OCI-LY1 (cell line): ENCODE data around the gene TK1.

Experiments used
- CTCF ChIP-seq: fragments of 200-600 bp; sonication (generic), shearing (Covaris generic); IDR thresholded peaks from 2 replicates; pipeline ENCODE4 v1.5.1; 2017; ENCODE audit warnings: mild to moderate bottlenecking, antibody characterized with exemption, low read length, moderate library complexity, mixed read lengths
- EZH2 ChIP-seq: fragments of 200-600 bp; sonication (generic), shearing (Covaris generic); IDR thresholded peaks from 2 replicates; pipeline ENCODE4 v1.8.0; 2017; ENCODE audit warnings: borderline replicate concordance, mixed run types, mild to moderate bottlenecking, antibody characterized with exemption, low read length, moderate library complexity, mixed read lengths

GRCh38 chr17:78183916-78184315 lies 2.9 kb downstream of the TK1 start:
- TF ChIP-seq CTCF (no peak), EZH2 (no peak)
